ENCODE data around the gene CPN2.

The CPN2 gene

DNA sequence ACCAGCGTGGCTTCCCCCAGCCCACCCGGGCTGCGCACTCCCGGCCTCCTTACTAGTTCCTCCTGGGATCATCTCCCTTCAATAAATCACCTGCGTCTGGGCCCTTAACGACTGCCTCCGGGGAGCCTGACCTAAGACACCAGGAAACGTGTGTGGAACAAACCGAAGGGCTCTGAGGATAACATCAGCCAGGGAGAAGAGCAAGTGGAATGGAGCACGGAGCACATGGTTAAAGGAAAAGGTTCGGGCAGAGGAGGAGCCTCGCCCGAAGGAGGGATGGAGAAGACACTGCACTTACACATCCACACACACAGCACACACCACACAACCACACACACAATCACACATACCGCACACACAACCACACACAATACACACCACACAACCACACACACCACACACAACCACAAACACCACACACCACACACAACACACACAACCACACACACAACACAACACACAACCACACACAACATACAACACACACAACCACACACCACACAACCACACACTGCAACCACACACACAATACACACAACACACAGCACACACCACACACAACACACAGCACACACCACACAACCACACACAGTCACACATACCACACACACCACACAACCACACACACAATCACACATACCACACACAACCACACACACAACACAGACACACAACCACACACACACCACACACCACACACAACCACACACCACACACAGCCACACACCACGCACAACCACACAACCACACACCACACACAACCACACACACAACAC, 24.7 kb downstream of the CPN2 start:
- no peak for DNase-seq

DNA sequence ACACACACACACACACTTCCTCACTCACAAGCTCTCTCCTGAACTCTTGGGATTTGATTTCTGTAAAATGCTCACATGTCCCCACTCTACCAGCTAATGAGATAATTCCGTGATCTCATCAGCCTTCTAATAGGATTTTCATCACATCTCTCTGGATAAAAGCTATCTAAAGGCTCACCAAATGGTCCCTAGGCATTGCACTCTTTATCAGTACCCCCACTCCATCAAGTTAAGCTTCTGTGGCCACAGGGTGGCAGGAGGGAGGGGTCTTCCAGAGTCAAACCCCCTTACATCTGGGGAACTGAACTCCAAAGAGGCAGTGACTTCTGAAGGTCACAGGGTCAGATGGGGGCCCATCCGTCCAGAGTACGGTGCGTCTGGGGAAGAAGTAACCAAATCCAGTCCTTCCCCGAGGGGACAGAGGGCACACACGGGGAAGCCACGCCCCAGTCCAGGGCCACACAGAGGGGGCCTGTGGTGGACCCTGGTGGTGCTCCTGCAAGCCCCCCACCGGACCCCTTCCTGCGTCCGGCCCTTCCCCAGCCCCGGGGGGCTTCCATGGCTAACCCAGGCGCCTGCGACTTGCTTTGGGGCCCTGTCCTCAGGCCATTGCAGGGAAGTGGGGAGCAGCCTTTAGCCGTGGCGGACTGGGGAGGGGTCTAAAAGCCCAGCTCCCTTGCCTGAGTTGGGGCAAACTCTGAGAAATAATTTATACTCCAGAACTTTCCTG, 25.5 kb downstream of the CPN2 start:
- DNase-seq, result no peak

DNA sequence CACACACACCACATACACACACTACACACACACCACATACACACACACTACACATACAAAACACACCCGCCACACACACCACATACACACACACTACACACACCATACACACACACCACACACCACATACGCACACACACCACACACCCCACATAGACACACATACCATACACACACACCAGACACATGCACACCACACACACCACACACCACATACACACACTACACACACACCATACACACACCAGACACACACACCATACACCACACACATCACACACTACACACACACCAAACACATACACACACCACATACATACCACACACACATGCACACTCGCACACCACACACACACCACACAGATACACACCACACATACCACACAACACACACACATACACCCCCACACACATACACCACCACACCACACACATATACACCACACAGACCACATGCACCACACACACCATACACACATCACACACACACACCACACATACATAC, 26.3 kb downstream of the CPN2 start:
- no peak for DNase-seq

DNA sequence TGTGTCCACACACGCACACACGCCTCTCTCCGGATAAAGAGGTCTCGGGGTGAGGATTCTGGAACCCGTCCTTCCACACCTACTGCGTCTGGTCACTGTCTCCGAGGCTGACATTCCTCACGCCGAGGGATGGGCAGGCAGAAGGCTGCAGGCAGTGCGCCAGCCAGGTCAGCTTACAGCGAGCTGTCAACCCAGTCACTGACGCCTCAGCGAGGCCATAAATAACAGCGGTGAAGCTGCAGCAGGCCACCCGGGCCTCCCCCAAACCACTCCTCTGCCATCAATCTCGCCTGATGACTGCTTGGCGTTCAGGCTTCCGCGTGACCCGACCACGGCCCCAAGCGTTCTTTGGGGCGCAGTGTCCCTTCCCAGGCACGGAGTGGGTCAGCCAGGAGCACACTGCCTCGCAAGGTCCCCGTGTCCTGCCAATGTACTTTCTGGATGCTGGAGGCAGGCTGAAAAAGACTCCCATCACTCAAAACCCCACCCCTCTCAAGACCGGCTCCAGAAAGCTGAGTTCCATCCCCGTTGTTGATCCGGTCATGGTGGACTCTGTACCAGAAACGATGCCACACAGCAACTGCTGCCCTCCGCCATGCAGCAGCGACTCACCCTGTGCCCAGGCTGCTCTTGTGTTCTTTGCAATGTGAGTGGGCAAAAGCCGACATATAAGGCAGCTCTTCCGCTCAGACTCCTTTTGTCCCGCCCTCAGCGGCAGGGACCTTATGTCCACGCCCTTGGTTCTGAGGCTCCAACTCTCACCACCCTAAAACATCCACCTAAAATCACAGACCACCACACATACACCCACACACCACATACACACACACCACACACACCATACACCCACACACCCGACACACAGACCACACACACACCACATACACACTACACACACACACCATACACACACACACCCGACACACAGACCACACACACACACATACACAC, 27.1 kb downstream of the CPN2 start:
- DNase-seq, result no peak

DNA sequence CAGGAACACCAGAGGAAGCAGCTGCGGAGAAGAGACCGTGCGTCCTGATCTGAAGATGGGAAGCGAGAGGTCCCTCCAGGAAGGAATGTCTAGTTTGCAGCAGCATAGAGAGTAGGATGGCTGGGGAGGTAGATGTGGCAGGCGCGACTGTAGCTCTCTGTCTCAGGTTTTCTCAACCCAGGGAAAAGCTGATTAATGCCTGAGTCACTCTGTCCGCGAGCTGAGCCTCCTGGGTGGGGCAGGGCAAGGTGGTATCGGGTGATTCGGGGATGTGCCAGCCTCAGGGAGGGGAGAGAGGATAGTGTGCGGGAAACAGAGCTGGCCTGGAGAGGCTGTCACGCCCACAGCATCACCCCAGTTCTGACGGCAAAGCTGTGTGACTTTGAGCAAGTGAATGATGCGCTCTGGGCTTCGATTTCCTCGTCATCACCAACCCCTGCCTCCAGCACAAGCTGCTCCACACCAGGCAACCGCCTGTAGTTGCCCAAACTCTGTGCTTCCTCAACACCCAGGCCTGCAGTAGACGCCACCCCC, 28.4 kb downstream of the CPN2 start:
- DNase-seq, result no peak

DNA sequence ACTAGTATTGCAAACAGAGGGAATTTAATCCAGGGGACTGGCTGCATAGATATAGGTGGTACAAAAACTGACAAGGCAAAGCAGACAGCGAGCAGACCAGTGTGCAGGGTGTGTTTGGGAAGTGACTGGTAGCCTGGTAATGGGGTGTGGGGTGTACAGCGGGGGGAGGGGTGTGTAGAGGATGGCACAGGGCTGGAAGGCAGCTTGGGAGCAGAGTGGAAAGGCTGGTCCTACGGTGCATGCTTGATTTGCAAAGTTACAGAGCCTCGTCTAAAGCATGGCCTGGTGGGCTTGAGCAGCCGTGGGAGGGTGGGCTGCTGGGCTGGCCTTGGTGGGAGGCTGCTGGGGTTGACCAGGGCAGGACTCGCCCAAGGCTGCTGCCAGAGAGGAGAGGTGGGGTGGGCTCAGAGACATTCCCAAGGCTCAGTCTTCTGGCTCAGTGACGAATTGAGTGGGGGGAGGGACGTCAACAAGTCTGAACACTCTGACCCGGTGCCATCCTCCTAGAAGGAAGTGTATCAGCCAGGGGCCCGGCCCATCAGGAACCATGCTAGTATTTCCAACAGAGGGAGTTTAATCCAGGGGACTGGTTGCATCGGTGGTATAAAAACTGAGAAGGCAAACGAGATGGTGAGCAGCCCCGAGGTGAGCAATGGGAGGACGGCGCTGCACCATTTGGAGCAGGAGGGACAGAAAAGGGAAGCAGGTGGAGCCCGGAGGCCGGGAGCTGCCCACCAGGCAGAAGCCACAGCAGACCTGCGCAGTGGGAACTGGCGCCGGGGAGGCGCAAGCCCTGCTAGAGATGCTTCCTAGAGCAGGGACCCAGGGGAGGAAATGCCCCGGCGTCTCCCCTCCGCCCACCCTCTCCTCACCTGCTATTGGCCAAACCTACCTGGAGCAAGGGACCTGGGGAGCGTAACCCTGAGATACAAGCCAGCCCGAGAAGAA, 29.2 kb downstream of the CPN2 start:
- DNase-seq, result no peak

DNA sequence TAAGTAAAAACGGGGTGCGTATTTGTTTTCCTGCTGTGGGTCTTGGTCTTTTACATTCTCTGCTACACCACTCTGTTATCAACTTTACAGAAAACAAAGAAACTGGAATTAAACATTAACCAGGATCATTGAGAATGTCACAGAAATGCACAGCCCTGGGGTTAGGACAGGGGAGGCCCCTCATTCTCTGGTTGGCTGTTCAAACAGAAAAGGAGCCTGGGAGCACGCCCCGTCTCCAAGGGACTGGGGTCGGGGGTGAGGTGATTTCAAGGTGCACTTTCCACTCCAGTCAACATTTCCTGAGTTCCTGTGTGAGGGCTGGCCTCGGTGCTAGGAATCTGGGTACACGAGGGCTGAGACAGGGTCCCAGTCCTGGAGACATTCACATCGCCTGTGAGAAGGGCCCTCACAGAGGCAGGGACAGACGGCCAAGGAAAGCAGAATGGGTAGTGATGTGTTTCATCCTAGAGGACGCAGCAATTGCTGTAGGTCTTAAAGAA, 30.3 kb downstream of the CPN2 start:
- no peak for DNase-seq

DNA sequence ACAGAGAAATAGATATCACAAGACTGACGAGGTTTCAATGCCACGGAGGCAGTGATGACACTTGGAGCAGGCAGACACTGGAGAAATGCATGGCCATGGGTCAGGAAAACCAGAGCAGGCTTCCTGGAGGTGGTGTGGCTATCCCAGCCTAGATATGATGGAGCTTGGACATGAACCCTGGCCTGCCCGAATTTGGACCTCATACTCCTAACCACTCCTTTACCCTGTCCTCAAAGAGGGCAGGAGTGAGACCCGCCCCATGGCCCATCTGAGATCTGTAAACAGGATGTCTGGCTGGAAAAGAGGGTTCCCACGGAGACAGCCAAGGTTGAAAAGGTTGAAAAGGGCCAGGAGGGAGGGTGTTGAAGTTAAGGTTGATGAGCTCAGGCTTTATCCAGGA, 31.0 kb downstream of the CPN2 start:
- DNase-seq, result no peak

DNA sequence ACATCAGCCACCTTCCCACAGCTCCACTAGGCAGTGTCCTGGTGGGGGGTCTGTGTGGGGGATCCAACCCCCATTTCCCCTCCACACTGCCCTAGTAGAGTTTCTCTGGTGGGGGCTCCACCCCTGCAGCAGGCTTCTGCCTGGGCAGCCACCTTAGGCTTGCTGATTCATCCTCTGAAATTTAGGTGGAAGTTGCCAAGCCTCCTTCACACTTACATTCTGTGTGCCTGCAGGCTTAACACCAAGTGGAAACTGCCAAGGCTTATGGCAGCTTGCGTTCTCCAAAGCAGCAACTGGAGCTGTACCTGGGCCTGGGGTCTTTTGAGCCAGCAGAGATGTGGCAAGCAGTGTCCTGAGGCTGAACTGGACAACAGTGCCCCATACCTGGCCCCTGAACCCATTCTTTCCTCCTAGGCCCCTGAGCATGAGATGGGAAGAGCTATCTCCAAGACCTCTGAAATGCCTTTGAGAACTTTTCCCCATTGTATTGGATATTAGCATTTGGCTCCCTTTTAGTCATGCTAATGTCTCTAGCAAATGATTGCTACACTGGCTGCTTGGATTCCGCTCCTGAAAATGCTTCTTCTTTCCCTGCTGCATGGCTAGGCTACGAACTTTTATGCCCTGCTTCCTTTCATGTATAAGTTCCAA, 32.5 kb downstream of the CPN2 start:
- DNase-seq, result no peak

DNA sequence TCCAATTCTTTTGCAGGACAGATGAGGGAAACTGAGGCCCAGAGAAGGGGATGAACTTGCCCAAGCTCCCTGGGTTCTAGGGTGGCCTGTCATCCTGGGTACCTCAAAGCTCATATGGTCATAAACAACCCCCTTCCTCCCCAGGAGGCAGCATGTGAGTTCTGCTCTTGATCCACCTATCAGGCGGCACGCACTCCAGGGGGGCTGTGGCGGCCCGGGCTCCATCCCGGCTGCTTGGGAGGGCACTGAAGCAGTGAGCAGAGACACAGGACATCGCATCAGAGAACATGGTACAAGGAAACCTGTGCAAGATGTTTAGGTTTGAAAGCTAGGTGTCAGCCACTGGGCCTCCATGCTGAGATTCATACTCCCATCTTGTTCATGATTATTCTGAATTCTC, 34.2 kb downstream of the CPN2 start:
- no peak for DNase-seq

DNA sequence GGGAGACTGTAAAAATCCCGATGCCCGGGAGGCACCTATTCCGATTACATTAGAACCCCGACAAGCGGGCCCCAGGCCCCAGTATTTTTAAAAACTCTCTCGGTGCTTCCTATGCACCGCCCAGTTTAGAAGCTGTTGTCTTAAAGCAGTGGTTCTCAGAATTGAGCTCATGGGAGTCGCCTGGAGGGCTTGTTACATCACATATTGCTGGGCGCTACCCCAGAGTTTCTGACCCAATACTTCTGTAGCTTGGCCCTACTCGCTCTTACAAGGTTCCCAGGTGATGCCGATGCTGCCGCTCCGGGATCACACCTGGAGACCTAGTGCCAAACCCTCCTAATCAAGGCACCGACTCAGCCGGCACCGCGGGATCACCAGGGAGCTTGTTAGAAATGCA, 35.2 kb downstream of the CPN2 start:
- no peak for DNase-seq

DNA sequence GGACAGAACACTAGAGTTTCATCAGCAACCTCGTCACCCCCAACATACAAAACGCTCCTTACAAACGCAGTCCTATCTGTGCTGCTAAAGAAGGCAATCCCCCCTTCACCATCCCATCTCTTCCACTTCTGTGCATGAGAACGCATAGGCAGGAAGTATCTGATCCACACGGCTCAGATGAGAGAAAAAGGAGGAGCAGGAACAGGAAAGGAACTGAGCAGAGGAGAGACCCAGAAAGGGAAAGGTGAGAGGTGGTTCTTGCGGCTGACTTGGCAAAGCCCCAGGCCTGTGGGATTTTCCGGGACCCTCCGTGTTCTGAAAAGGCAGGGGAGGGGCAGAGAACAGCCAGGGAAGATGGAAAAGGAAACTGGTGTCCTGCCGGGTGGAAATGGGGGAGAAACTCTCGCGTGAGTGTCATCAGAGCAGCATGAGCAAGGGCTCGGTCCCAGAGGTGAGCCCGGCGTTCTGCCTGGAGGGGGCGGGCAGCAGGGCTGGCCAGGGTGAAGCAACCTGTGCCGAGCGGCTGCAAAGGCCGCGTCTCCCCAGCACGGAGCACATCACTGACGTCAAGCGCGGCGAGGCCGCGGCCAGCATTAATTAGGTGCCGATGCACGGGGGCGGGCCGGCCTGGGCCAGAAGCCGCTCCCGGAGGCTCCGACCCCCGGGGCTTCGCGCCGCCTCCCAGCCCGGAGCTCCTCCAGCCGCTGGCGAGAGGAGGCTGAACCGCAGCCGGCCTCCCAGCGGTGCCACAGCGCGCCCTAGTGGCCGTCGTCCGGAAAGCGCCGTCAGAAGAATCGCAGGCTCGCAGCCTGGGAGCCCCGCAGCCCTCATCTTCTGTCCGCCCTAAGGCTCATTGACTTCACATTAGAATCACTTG, 35.8 kb downstream of the CPN2 start:
- peak; percentile 59 for DNase-seq

DNA sequence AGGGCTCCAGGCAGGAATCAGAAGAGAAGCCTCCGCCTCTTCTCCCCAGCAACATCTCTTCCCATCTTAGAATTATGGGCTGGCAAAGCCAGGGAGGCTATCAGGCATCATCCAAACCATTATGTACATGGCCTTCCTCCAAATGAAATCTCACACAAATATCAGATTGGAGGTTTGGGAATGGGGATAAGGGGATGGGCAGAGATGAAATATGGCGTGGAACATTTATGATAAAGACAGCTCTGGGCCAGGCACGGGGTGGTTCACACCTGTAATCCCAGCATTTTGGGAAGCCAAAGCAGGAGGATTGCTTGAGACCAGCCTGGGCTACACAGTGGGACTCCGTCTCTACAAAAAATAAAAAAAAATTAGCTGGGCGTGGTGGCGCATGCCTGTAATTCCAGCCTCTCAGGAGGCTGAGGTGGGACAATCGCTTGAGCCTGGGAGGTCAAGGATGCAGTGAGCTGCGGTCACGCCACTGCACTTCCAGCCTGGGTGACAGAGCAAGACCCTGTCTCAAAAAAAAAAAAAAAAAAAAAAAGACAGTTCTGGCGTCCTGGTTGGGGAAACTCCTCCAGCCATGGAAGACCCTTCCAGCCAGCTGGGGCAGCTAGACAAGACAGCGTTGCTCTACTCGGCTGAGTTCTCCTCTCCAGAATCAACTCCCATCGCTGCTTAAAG, 36.6 kb downstream of the CPN2 start:
- DNase-seq, result no peak

DNA sequence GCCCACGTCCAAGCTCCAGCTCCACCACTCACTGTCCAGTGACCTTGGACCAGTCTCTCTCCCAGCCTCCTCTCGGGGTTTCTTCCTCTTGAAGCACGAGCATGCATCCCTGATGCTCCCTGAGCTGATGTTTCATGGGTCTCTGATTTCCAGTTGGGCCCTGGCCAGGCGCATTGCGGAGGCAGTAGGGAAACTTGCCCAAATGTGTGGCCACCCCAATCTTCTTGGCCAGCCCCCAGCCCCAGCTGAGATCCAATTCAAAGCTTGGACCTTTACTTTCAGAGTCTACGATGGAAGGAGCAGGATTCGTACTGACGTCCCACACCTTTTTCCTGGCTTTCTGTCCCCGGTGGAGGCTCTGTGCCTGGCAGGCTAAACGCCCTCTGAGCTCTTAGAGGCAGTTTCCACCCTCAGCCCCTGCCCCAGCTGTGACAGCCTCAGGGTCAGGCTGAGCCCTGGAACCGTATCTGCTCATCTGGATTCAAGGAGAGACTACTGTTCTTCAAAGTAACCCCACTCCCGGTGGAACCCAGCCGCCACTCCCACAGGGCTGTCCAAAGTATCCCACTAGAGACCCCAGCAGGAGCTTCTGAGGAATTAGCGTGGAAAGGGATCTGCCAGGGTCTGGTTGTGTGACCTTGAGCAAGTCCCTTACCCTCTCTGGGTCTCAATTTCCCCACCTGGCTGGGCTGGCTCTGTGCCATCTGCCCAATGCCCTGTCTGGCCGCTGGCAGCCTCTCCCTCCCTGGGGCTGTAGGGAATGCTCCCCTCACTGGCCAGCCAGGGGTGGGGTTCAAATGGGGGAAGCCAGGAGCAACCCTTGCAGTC, 37.4 kb downstream of the CPN2 start:
- no peak for DNase-seq

DNA sequence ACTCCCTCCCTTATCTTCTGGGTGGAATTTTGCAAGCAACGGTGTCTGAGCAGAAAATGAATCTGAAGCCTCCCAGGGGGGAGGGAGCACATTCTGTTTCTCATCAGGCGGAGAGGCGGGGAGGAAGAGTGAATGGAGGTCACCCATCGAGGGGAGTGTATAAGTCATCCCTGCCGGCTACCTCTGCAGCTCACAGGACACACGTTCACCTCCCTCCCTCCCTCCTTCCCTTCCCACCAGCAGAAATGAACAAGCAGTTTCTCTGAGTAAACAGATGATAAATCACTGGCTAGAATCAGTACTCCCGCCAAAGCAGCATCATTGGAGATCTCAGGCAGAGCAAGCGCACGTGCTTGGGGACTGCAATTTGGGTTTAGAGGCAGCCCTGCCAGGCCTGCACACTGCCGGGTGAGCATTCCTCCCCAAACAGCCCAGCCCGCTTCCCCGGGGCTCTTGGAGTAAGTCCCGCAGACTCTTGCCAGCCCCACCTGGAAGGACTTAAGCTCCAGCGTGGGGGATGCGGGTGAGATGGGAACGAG, 38.3 kb downstream of the CPN2 start:
- no peak for DNase-seq

DNA sequence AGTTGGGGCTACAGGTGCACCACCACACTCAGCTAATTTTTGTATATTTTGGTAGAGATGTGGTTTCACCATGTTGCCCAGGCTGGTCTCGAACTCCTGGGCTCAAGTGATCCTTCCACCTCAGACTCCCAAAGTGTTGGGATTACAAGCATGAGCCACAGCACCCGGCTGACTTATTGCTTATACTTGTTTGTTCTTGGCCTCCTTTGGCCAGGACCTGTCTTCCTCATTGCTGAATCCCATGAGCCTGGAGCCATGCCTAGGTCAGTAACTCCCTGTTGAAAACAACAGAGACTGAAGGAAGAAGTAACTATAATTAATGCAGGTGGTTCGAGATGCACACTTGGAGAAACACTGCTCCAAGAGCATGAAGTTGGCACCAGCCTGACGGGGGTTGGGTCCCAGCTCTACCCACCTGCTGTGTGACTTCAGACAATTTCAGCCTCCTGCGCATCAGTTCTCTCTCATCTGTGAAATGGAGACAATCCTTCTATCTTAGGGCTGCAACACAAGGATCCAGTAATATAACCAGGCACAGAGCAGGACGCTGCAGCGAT, 38.9 kb downstream of the CPN2 start:
- DNase-seq, result no peak

DNA sequence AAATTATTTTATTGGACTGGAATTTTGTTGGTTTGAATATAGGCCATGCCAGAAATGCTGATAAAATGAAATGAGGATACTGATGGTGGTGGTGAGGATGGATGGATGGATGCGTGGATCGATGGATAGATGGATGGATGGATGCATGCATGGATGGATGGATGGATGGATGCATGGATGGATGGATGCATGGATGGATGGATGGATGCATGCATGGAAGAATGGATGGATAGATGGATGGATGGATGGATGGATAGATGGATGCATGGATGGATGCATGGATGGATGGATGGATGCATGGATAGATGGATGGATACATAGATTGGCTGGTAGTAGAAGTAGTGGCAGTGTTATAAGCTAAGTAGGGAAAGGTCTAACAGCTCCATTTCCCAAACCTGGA, 40.1 kb downstream of the CPN2 start:
- no peak for DNase-seq

Measured in DMS 273 treated with DMSO at 0.1 percent for 48 hours (cell line).